ENCODE measurements around the gene GALNT9. TPM values are rescaled to one million over a fixed set of nuclear protein-coding genes. Genes with fewer than 3 reads are reported as not detected.

The GALNT9 gene
- total and polyA plus RNA-seq, 2 experiments from 2014 or later, result 0.33 to 1.4 TPM

- H3K9me3 ChIP-seq (ENCODE audit: low read depth), result no peaks in the 10 kb centered on the region
- H3K36me3 ChIP-seq (ENCODE audit: low read depth), result no peaks in the 10 kb centered on the region
- H3K4me3 ChIP-seq, result peak overlapping the region; percentile 77
- in situ Hi-C loops (cut with MboI), result no loop called here
- H3F3A ChIP-seq (ENCODE audit: insufficient read depth), result no peaks in the 10 kb centered on the region
- H2AFZ ChIP-seq, result peak overlapping the region; percentile 91
- peak overlapping the region; percentile 79 for H3K9ac ChIP-seq
- WGBS, 2 experiments (ENCODE audit: low coverage in 1 of 2, low lambda C conversion rate in 2 of 2, missing lambda C conversion rate in 2 of 2), result 18 to 21% methylated on average over 17 to 20 of the region's 20 CpGs
- H3K4me2 ChIP-seq (ENCODE audit: unreplicated experiment), result peak overlapping the region; percentile 86
- no peaks in the 10 kb centered on the region for H3K79me2 ChIP-seq (ENCODE audit: insufficient read depth)
- no peak overlapping the region for H3K27ac ChIP-seq
- no peak for DNase-seq
- peaks cover 14% of the 10 kb centered on the region; the same call in 1 of the 2 replicates for H3K27me3 ChIP-seq (replicated peaks; ENCODE audit: insufficient read depth)
- TF ChIP-seq EZH2phosphoT487 (IDR thresholded peaks at IDR 0.05; ENCODE audit: insufficient read depth, low read depth), result no peak
- no peak for TF ChIP-seq EZH2 (IDR thresholded peaks at IDR 0.05; ENCODE audit: insufficient read depth, poor library complexity, severe bottlenecking)
- no peaks in the 10 kb centered on the region for H3K4me1 ChIP-seq (ENCODE audit: insufficient read depth)
- no peaks in the 10 kb centered on the region for H3K9me2 ChIP-seq (ENCODE audit: insufficient read depth)
- no peaks in the 10 kb centered on the region for H4K20me1 ChIP-seq (ENCODE audit: insufficient read depth)
Observed at GRCh38 chr12:132188916-132189325, 140.5 kb downstream of the GALNT9 start.

- no peak overlapping the region for H3K27ac ChIP-seq
- no peaks in the 10 kb centered on the region for H3F3A ChIP-seq (ENCODE audit: insufficient read depth)
- H3K36me3 ChIP-seq (ENCODE audit: low read depth), result no peaks in the 10 kb centered on the region
- WGBS, 2 experiments (ENCODE audit: low coverage in 1 of 2, low lambda C conversion rate in 2 of 2, missing lambda C conversion rate in 2 of 2), result 82 to 83% methylated on average over 17 to 21 of the region's 21 CpGs
- H3K9ac ChIP-seq, result no peak overlapping the region
- no peak for DNase-seq
- TF ChIP-seq EZH2 (IDR thresholded peaks at IDR 0.05; ENCODE audit: insufficient read depth, poor library complexity, severe bottlenecking) (no peak), EZH2phosphoT487 (IDR thresholded peaks at IDR 0.05; ENCODE audit: insufficient read depth, low read depth) (no peak)
- H2AFZ ChIP-seq, result no peak overlapping the region
- H3K9me3 ChIP-seq (ENCODE audit: low read depth), result no peaks in the 10 kb centered on the region
- H3K79me2 ChIP-seq (ENCODE audit: insufficient read depth), result no peaks in the 10 kb centered on the region
- in situ Hi-C loops (cut with MboI), result no loop called here
- no peaks in the 10 kb centered on the region for H4K20me1 ChIP-seq (ENCODE audit: insufficient read depth)
- H3K27me3 ChIP-seq (replicated peaks; ENCODE audit: insufficient read depth), result peaks cover 15% of the 10 kb centered on the region
- H3K4me1 ChIP-seq (ENCODE audit: insufficient read depth), result no peaks in the 10 kb centered on the region
- no peak overlapping the region for H3K4me3 ChIP-seq
- H3K9me2 ChIP-seq (ENCODE audit: insufficient read depth), result no peaks in the 10 kb centered on the region
- no peak overlapping the region for H3K4me2 ChIP-seq (ENCODE audit: unreplicated experiment)
Observed at GRCh38 chr12:132188451-132188901, 140.9 kb downstream of the GALNT9 start.

- WGBS, 2 experiments (ENCODE audit: low coverage in 1 of 2, low lambda C conversion rate in 2 of 2, missing lambda C conversion rate in 2 of 2), result 90 to 93% methylated on average over 29 to 31 of the region's 35 CpGs
- no peaks in the 10 kb centered on the region for H3K9me2 ChIP-seq (ENCODE audit: insufficient read depth)
- DNase-seq, result no peak
- H3K27me3 ChIP-seq (replicated peaks; ENCODE audit: insufficient read depth), result peaks cover 21% of the 10 kb centered on the region
- H3K9me3 ChIP-seq (ENCODE audit: low read depth), result no peaks in the 10 kb centered on the region
- H3K9ac ChIP-seq, result no peak overlapping the region
- no peaks in the 10 kb centered on the region for H3K79me2 ChIP-seq (ENCODE audit: insufficient read depth)
- no peak overlapping the region for H3K27ac ChIP-seq
- H2AFZ ChIP-seq, result no peak overlapping the region
- no peaks in the 10 kb centered on the region for H3F3A ChIP-seq (ENCODE audit: insufficient read depth)
- TF ChIP-seq EZH2 (IDR thresholded peaks at IDR 0.05; ENCODE audit: insufficient read depth, poor library complexity, severe bottlenecking) (no peak), EZH2phosphoT487 (IDR thresholded peaks at IDR 0.05; ENCODE audit: insufficient read depth, low read depth) (no peak)
- H3K36me3 ChIP-seq (ENCODE audit: low read depth), result no peaks in the 10 kb centered on the region
- no peak overlapping the region for H3K4me2 ChIP-seq (ENCODE audit: unreplicated experiment)
- H3K4me1 ChIP-seq (ENCODE audit: insufficient read depth), result no peaks in the 10 kb centered on the region
- no peak overlapping the region for H3K4me3 ChIP-seq
- H4K20me1 ChIP-seq (ENCODE audit: insufficient read depth), result no peaks in the 10 kb centered on the region
- in situ Hi-C loops (cut with MboI), result no loop called here
Observed at GRCh38 chr12:132187646-132188450, 141.5 kb downstream of the GALNT9 start.

GRCh38 chr12:132186857-132187620, 142.3 kb downstream of the GALNT9 start:
- 79 to 83% methylated on average over 35 to 39 of the region's 39 CpGs for WGBS, 2 experiments (ENCODE audit: low coverage in 1 of 2, low lambda C conversion rate in 2 of 2, missing lambda C conversion rate in 2 of 2)
- Histone ChIP-seq H2AFZ (no peak overlapping the region), H3K4me1 (ENCODE audit: insufficient read depth) (no peaks in the 10 kb centered on the region), H3K9me3 (ENCODE audit: low read depth) (no peaks in the 10 kb centered on the region), H3K79me2 (ENCODE audit: insufficient read depth) (no peaks in the 10 kb centered on the region), H3K27me3 (replicated peaks; ENCODE audit: insufficient read depth) (peaks cover 25% of the 10 kb centered on the region), H3F3A (ENCODE audit: insufficient read depth) (no peaks in the 10 kb centered on the region), H4K20me1 (ENCODE audit: insufficient read depth) (no peaks in the 10 kb centered on the region), H3K9me2 (ENCODE audit: insufficient read depth) (no peaks in the 10 kb centered on the region), H3K4me3 (no peak overlapping the region), H3K27ac (no peak overlapping the region), H3K4me2 (ENCODE audit: unreplicated experiment) (no peak overlapping the region), H3K36me3 (ENCODE audit: low read depth) (no peaks in the 10 kb centered on the region), H3K9ac (no peak overlapping the region)
- in situ Hi-C loops (cut with MboI), result no loop called here
- no peak for TF ChIP-seq EZH2phosphoT487 (IDR thresholded peaks at IDR 0.05; ENCODE audit: insufficient read depth, low read depth)
- no peak for DNase-seq
